ENCODE results near the gene LRRC23.
"Not testable (repeated sequence)": the region's sequence is repeated elsewhere in the genome, so short reads cannot be mapped to it uniquely, and the experiment has no call there.

Gene LRRC23

GRCh38 chr12:6873094-6874014, 31.3 kb upstream of the LRRC23 start, which contains the start of gene SPSB2:
Gene SPSB2 (minus strand): TSS chr12:6873303. CDS start chr12:6872901, 402 bp downstream.
- DNase-seq = peak; percentile 98

- not testable (repeated sequence) for DNase-seq
Measured at GRCh38 chr12:6874015-6874368, 30.6 kb upstream of the LRRC23 start.

- not testable (repeated sequence) for DNase-seq
Measured at GRCh38 chr12:6879824-6880223, 24.8 kb upstream of the LRRC23 start.

GRCh38 chr12:6883252-6883651, 21.4 kb upstream of the LRRC23 start:
- DNase-seq = no peak

GRCh38 chr12:6883683-6884082, 20.9 kb upstream of the LRRC23 start:
- no peak for DNase-seq

GRCh38 chr12:6884539-6884938, 20.1 kb upstream of the LRRC23 start:
- no peak for DNase-seq

- not testable (repeated sequence) for DNase-seq
Measured at GRCh38 chr12:6886206-6886999, 18.2 kb upstream of the LRRC23 start.

- no peak for DNase-seq
Measured at GRCh38 chr12:6887460-6887859, 17.2 kb upstream of the LRRC23 start.

GRCh38 chr12:6888360-6888759, 16.3 kb upstream of the LRRC23 start:
- no peak for DNase-seq

GRCh38 chr12:6888794-6889193, 15.8 kb upstream of the LRRC23 start:
- DNase-seq = not testable (repeated sequence)

- not testable (repeated sequence) for DNase-seq
Measured at GRCh38 chr12:6889775-6890573, 14.6 kb upstream of the LRRC23 start.

- peak; percentile 98 for DNase-seq
Measured at GRCh38 chr12:6890789-6891645, 13.6 kb upstream of the LRRC23 start.

GRCh38 chr12:6891646-6892001, 13.0 kb upstream of the LRRC23 start:
- DNase-seq = no peak

- DNase-seq = not testable (repeated sequence)
Measured at GRCh38 chr12:6892683-6893082, 11.9 kb upstream of the LRRC23 start.

GRCh38 chr12:6894321-6894720, 10.3 kb upstream of the LRRC23 start:
- no peak for DNase-seq

GRCh38 chr12:6896846-6897435, 7.7 kb upstream of the LRRC23 start:
- DNase-seq = no peak

GRCh38 chr12:6899427-6899826, 5.2 kb upstream of the LRRC23 start:
- DNase-seq = no peak

- DNase-seq = peak; percentile 44
Measured at GRCh38 chr12:6899837-6900519, 4.6 kb upstream of the LRRC23 start.

- no peak for DNase-seq
Measured at GRCh38 chr12:6902448-6902847, 2.2 kb upstream of the LRRC23 start.

GRCh38 chr12:6903722-6904121, 900 bp upstream of the LRRC23 start:
- DNase-seq = no peak

Measured in CD4-positive, alpha-beta T cell treated with Interleukin-10 for 1 hour (primary cell).